Measurements from ENCODE around the gene SLC37A1. TPM values are rescaled to one million over a fixed set of nuclear protein-coding genes. Genes with fewer than 3 reads are reported as not detected.
A peak's percentile ranks its signal among the peaks of the same experiment; 100 is the strongest.

The SLC37A1 gene
- total RNA-seq, 1 donor from 2014 or later = 23.0 TPM

- DNase-seq = no peak
- no peaks in the 10 kb centered on the region for H3K9me3 Mint-ChIP-seq
- H3K27me3 Mint-ChIP-seq = no peaks in the 10 kb centered on the region
- no peak overlapping the region for H3K27ac Mint-ChIP-seq
- H3K4me1 Mint-ChIP-seq = peaks cover 2% of the 10 kb centered on the region
- H3K4me3 Mint-ChIP-seq = no peak overlapping the region
- intact Hi-C loops (cut with micrococcal nuclease) = no loop called here
- H3K36me3 Mint-ChIP-seq (ENCODE audit: low read depth) = peaks cover 9% of the 10 kb centered on the region
Measured at GRCh38 chr21:42563261-42563660, 49.6 kb downstream of the SLC37A1 start.

GRCh38 chr21:42563686-42564085 is 50.0 kb downstream of the SLC37A1 start:
- peaks cover 10% of the 10 kb centered on the region for H3K36me3 Mint-ChIP-seq (ENCODE audit: low read depth)
- no peaks in the 10 kb centered on the region for H3K9me3 Mint-ChIP-seq
- DNase-seq = no peak
- intact Hi-C loops (cut with micrococcal nuclease) = no loop called here
- no peak overlapping the region for H3K4me3 Mint-ChIP-seq
- H3K27me3 Mint-ChIP-seq = no peaks in the 10 kb centered on the region
- no peak overlapping the region for H3K27ac Mint-ChIP-seq
- peaks cover 2% of the 10 kb centered on the region for H3K4me1 Mint-ChIP-seq

GRCh38 chr21:42564561-42564971 is 50.9 kb downstream of the SLC37A1 start:
- Mint-ChIP-seq H3K36me3 (ENCODE audit: low read depth) (peaks cover 10% of the 10 kb centered on the region), H3K27me3 (no peaks in the 10 kb centered on the region), H3K4me1 (peaks cover 2% of the 10 kb centered on the region), H3K27ac (peak overlapping the region; percentile 25), H3K4me3 (no peak overlapping the region), H3K9me3 (no peaks in the 10 kb centered on the region)
- intact Hi-C loops (cut with micrococcal nuclease) = no loop called here
- DNase-seq = no peak

GRCh38 chr21:42565206-42565810 is 51.7 kb downstream of the SLC37A1 start:
- intact Hi-C loops (cut with micrococcal nuclease) = no loop called here
- H3K4me3 Mint-ChIP-seq = no peak overlapping the region
- no peaks in the 10 kb centered on the region for H3K4me1 Mint-ChIP-seq
- DNase-seq = no peak
- H3K36me3 Mint-ChIP-seq (ENCODE audit: low read depth) = peaks cover 5% of the 10 kb centered on the region
- no peak overlapping the region for H3K27ac Mint-ChIP-seq
- H3K27me3 Mint-ChIP-seq = no peaks in the 10 kb centered on the region
- no peaks in the 10 kb centered on the region for H3K9me3 Mint-ChIP-seq

GRCh38 chr21:42565886-42566523 is 52.4 kb downstream of the SLC37A1 start:
- Mint-ChIP-seq H3K4me1 (no peaks in the 10 kb centered on the region), H3K4me3 (no peak overlapping the region), H3K27ac (no peak overlapping the region), H3K36me3 (ENCODE audit: low read depth) (peaks cover 5% of the 10 kb centered on the region), H3K9me3 (no peaks in the 10 kb centered on the region), H3K27me3 (no peaks in the 10 kb centered on the region)
- intact Hi-C loops (cut with micrococcal nuclease) = no loop called here
- no peak for DNase-seq

GRCh38 chr21:42566524-42567213 is 53.0 kb downstream of the SLC37A1 start:
- no peaks in the 10 kb centered on the region for H3K4me1 Mint-ChIP-seq
- H3K36me3 Mint-ChIP-seq (ENCODE audit: low read depth) = peaks cover 5% of the 10 kb centered on the region
- no peaks in the 10 kb centered on the region for H3K27me3 Mint-ChIP-seq
- DNase-seq = no peak
- H3K27ac Mint-ChIP-seq = no peak overlapping the region
- H3K4me3 Mint-ChIP-seq = no peak overlapping the region
- H3K9me3 Mint-ChIP-seq = no peaks in the 10 kb centered on the region
- intact Hi-C loops (cut with micrococcal nuclease) = no loop called here

- no peaks in the 10 kb centered on the region for H3K4me1 Mint-ChIP-seq
- no peaks in the 10 kb centered on the region for H3K27me3 Mint-ChIP-seq
- H3K36me3 Mint-ChIP-seq (ENCODE audit: low read depth) = peaks cover 5% of the 10 kb centered on the region
- DNase-seq = no peak
- intact Hi-C loops (cut with micrococcal nuclease) = no loop called here
- H3K9me3 Mint-ChIP-seq = no peaks in the 10 kb centered on the region
- no peak overlapping the region for H3K4me3 Mint-ChIP-seq
- H3K27ac Mint-ChIP-seq = no peak overlapping the region
Measured at GRCh38 chr21:42567214-42567555, 53.5 kb downstream of the SLC37A1 start.

GRCh38 chr21:42567861-42568260 is 54.2 kb downstream of the SLC37A1 start:
- no peaks in the 10 kb centered on the region for H3K9me3 Mint-ChIP-seq
- no peaks in the 10 kb centered on the region for H3K27me3 Mint-ChIP-seq
- H3K4me1 Mint-ChIP-seq = no peaks in the 10 kb centered on the region
- intact Hi-C loops (cut with micrococcal nuclease) = no loop called here
- no peak for DNase-seq
- H3K27ac Mint-ChIP-seq = no peak overlapping the region
- no peak overlapping the region for H3K4me3 Mint-ChIP-seq
- H3K36me3 Mint-ChIP-seq (ENCODE audit: low read depth) = peaks cover 5% of the 10 kb centered on the region

GRCh38 chr21:42568376-42568775 is 54.7 kb downstream of the SLC37A1 start:
- Mint-ChIP-seq H3K9me3 (no peaks in the 10 kb centered on the region), H3K27me3 (no peaks in the 10 kb centered on the region), H3K36me3 (ENCODE audit: low read depth) (peaks cover 8% of the 10 kb centered on the region), H3K27ac (no peak overlapping the region), H3K4me1 (no peaks in the 10 kb centered on the region), H3K4me3 (no peak overlapping the region)
- DNase-seq = no peak
- intact Hi-C loops (cut with micrococcal nuclease) = no loop called here

- no peak overlapping the region for H3K27ac Mint-ChIP-seq
- no peak for DNase-seq
Measured at GRCh38 chr21:42568866-42569731, 55.4 kb downstream of the SLC37A1 start.

GRCh38 chr21:42569732-42570301 is 56.2 kb downstream of the SLC37A1 start:
- DNase-seq = no peak

More at GRCh38 chr21:42568866-42569731, 55.4 kb downstream of the SLC37A1 start:
- H3K4me1 Mint-ChIP-seq = no peaks in the 10 kb centered on the region
- intact Hi-C loops (cut with micrococcal nuclease) = no loop called here
- no peak overlapping the region for H3K4me3 Mint-ChIP-seq
- H3K27me3 Mint-ChIP-seq = no peaks in the 10 kb centered on the region
- peaks cover 5% of the 10 kb centered on the region for H3K36me3 Mint-ChIP-seq (ENCODE audit: low read depth)
- no peaks in the 10 kb centered on the region for H3K9me3 Mint-ChIP-seq

GRCh38 chr21:42570362-42570761 is 56.7 kb downstream of the SLC37A1 start:
- DNase-seq = no peak
- Mint-ChIP-seq H3K27ac (no peak overlapping the region), H3K27me3 (no peaks in the 10 kb centered on the region), H3K4me3 (no peak overlapping the region), H3K4me1 (no peaks in the 10 kb centered on the region), H3K36me3 (ENCODE audit: low read depth) (peaks cover 9% of the 10 kb centered on the region), H3K9me3 (no peaks in the 10 kb centered on the region)
- intact Hi-C loops (cut with micrococcal nuclease) = no loop called here

More at GRCh38 chr21:42569732-42570301, 56.2 kb downstream of the SLC37A1 start:
- Mint-ChIP-seq H3K9me3 (no peaks in the 10 kb centered on the region), H3K4me3 (no peak overlapping the region), H3K27ac (no peak overlapping the region), H3K36me3 (ENCODE audit: low read depth) (peaks cover 7% of the 10 kb centered on the region), H3K27me3 (no peaks in the 10 kb centered on the region), H3K4me1 (no peaks in the 10 kb centered on the region)
- intact Hi-C loops (cut with micrococcal nuclease) = no loop called here

GRCh38 chr21:42570841-42571387 is 57.3 kb downstream of the SLC37A1 start:
- Mint-ChIP-seq H3K36me3 (ENCODE audit: low read depth) (peaks cover 15% of the 10 kb centered on the region), H3K27ac (no peak overlapping the region), H3K9me3 (no peaks in the 10 kb centered on the region), H3K4me3 (no peak overlapping the region), H3K4me1 (no peaks in the 10 kb centered on the region), H3K27me3 (no peaks in the 10 kb centered on the region)
- intact Hi-C loops (cut with micrococcal nuclease) = no loop called here
- no peak for DNase-seq

Measured in activated CD4-positive, alpha-beta T cell treated with anti-CD3 and anti-CD28 coated beads, Interleukin-2, amount 10 ng/mL, durations not matched to agents 24 days and 14 days (primary cell).